ACHN (cell line): Measurements from ENCODE around the gene RAB3GAP2.
"Not testable (repeated sequence)": the region's sequence is repeated elsewhere in the genome, so short reads cannot be mapped to it uniquely, and the experiment has no call there.

Experiments
- DNase-seq: peaks from one replicate; pipeline ENCODE4 v3.0.0-alpha.2; 2015
- in situ Hi-C: cut with HindIII; loops from 2 replicates; pipeline ENCODE4 v1.10.0; 2017; ENCODE audit warnings: low sequenced_read_pairs, low pct_ligation_motif_present, low pct_unique_long_range_greater_than_20kb

The RAB3GAP2 gene

GRCh38 chr1:220291580-220291979, 19.3 kb upstream of the RAB3GAP2 start:
- DNase-seq: no peak
- in situ Hi-C loops: no loop called here

GRCh38 chr1:220290140-220290761, 18.0 kb upstream of the RAB3GAP2 start:
- in situ Hi-C loops: no loop called here
- no peak for DNase-seq

DNA sequence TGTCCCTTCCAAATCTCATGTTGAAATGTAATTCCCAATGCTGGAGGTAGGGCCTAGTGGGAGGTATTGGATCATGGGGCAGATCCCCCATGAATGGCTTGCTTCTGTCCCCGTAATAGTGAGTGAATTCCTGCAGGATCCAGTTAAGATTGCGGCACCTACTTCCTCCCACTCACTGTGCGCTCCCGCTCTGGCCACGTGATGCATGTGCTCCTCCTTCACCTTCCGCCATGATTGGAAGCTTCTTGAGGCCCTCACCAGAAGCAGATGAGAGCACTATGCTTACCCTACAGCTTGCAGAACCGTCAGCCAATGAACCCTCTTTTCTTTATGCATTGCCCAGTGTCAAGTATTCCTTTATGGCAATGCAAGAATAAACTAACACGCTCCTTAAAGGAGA, 14.9 kb upstream of the RAB3GAP2 start:
- DNase-seq: no peak
- in situ Hi-C loops: no loop called here

GRCh38 chr1:220283625-220284024, 11.4 kb upstream of the RAB3GAP2 start:
- in situ Hi-C loops: no loop called here
- DNase-seq: no peak

DNA sequence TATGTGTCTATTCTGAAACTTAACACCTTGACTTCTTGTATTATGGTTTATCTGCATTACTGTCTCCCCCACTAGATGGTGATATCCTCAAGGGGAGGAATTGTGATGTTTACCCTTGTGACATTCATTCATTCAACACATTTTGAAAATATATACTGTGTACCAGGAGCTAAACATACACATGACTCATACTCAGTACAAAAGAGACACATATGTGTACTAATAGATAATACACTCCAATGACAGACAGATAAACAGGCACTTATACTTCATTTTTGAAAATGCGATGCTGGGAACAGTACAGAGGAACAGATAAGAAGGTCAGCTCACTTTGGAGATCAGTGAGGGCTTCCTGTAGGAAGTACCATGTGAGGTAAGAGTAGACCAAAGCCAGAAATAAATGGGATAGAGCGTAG, 8.9 kb upstream of the RAB3GAP2 start:
- in situ Hi-C loops: no loop called here
- DNase-seq: peak; percentile 27

- DNase-seq: no peak
- in situ Hi-C loops: no loop called here
Measured at GRCh38 chr1:220280249-220280648, 8.0 kb upstream of the RAB3GAP2 start.

DNA sequence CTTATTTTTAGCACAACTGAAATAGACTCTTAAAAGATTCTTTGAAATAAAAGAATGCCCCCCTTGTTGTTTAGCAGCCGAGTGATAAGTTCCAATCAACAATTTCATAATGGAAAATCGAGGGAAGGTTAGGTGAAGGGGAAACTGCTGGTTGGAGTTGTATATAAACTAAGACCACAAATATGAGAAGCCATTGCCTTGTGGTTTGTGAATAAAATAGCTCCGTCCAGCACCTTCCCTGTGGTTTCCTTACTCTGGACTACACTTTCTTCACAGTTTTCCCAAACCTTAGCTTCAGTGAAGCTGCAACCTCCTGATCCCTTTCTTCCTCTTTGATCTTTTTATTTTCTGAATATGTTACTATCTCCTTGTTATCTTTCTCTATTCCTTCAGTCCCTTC, 6.7 kb upstream of the RAB3GAP2 start:
- DNase-seq: no peak
- in situ Hi-C loops: no loop called here

GRCh38 chr1:220275430-220275829, 3.2 kb upstream of the RAB3GAP2 start:
- in situ Hi-C loops: no loop called here
- DNase-seq: no peak

DNA sequence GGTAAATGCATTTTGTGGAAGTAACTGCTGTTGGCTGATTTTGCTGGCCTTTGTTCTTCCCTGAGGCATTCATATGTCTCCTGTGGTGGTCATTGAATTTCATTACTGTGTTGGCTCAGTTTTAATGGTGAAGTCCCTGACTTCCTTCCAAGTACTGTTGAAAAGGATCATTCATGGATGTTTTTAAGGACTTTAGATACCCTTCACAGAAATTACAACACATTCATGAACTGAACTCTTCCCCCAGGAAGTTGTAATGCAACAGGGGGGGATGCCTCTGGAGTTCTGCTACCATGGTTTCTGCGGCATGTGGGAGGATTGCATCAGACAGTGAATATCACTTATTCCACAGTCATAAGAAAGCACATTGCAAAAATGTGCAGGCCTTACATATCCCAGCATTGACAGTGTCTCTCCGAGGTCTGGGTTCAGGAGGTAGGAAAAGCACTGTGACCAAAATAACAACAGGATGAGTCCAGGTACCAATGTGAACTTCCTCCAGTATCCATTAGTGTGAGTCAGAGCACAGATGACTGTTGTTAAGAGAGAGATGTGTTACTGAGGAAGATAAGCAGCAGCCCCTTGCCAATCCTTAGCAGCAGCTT, 2.1 kb upstream of the RAB3GAP2 start:
- DNase-seq: no peak
- in situ Hi-C loops: no loop called here

GRCh38 chr1:220272841-220273090, 513 bp upstream of the RAB3GAP2 start:
- in situ Hi-C loops: no loop called here
- no peak for DNase-seq

DNA sequence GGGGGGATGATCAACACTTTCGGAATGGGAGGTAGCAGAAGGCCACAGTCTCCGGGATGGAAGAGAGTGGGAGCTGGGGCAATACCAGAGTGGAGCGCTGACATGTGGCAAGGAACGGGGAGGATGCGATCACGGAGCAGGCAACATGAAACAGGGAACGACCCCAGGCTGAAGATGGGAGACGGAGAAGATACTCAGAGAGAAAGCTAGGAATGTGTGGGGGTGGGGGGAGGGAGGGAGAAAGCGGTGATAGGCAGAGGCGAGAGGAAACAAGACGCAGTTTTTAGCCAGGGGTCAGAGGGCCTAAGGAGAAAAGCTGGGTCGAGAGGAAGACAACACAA, 577 bp downstream of the RAB3GAP2 start:
- peak; percentile 38 for DNase-seq
- in situ Hi-C loops: no loop called here

GRCh38 chr1:220269036-220269435, 3.2 kb downstream of the RAB3GAP2 start:
- DNase-seq: no peak
- in situ Hi-C loops: no loop called here

- in situ Hi-C loops: no loop called here
- no peak for DNase-seq
Measured at GRCh38 chr1:220267630-220268029, 4.6 kb downstream of the RAB3GAP2 start.

- DNase-seq, in situ Hi-C loops: not testable (repeated sequence)
Measured at GRCh38 chr1:220260228-220260627, 12.0 kb downstream of the RAB3GAP2 start.

- DNase-seq, in situ Hi-C loops: not testable (repeated sequence)
Measured at GRCh38 chr1:220259756-220260155, 12.5 kb downstream of the RAB3GAP2 start.

DNA sequence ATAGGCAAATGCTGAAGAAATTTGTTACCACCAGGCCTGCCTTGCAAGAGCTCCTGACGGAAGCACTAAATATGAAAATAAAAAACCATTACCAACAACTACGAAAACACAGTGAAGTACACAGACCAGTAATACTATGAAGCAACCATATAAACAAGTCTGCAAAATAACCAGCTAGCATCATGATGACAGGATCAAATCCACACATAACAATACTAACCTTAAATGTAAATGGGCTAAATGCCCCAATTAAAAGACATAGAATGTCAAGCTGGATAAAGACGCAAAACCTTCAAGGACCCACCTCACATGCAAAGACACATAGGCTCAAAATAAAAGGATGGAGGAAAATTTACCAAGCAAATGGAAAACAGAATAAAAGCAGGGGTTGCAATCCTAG, 16.1 kb downstream of the RAB3GAP2 start:
- DNase-seq, in situ Hi-C loops: not testable (repeated sequence)

DNA sequence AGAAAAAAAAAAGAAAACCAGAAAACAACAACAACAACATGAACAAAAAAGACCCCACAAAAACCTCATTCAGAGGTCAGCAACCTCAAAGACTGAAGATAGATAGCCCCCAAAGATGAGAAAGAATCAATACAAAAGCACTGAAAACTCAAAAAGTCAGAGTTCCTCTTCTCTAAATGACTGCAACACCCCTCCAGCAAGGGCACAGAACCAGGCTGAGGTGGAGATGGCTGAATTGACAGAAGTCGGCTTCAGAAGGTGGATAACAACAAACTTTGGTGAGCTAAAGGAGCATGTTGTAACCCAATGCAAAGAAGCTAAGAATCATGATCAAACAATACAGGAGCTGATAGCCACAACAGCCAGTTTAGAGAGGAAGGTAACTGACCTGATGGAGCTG, 17.0 kb downstream of the RAB3GAP2 start:
- in situ Hi-C loops: no loop called here
- DNase-seq: no peak

DNA sequence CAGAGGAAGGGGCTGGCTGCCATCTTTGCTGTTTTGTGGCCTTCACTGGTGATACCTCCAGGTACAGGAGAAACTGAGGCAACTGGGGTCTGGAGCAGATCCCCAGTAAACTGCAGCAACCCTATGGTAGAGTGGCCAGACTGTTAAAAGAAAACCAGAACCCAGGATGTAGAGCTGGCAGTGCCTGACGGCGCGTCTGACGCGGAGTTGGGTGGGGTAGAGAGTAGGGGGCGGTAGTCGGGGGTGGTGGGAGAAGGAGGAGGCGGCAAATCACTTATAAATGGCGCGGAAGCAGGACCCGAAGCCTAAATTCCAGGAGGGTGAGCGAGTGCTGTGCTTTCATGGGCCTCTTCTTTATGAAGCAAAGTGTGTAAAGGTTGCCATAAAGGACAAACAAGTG, 19.0 kb downstream of the RAB3GAP2 start:
- in situ Hi-C loops, DNase-seq: not testable (repeated sequence)

DNA sequence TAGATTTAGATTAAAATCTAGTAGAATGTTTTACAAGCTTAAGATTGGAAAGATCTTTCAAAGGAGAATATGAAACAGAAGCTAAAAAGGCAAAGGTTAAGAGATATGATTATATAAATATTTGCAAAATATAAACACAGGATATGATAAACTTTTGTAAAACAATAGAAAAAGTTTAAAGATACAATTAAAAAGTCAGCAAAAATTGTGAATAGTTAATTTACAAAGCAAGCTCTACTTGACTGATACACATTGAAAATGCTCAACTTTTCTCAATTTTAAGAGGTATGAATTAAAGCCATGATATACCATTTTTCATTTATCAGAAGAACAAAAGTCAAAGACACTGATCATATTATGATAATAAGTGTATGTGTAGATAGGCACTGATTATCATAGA, 21.0 kb downstream of the RAB3GAP2 start:
- in situ Hi-C loops: no loop called here
- DNase-seq: no peak

DNA sequence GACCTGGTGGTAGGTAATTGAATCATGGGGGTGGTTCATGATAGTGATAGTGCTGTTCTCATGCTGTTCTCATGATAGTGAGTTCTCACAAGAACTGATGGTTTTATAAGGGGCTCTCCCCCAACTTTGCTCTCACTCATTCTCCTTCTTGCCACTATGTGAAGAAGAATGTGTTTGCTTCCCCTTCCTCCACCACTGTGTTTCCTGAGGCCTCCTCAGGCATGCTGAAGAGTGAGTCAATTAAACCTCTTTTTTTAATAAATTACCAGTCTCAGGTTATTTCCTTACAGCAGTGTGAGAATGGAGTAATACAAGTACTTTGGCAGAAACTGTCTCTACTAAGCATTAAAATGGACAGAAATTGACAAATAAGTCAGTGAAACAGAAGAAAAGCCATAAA, 21.6 kb downstream of the RAB3GAP2 start:
- no peak for DNase-seq
- in situ Hi-C loops: no loop called here

DNA sequence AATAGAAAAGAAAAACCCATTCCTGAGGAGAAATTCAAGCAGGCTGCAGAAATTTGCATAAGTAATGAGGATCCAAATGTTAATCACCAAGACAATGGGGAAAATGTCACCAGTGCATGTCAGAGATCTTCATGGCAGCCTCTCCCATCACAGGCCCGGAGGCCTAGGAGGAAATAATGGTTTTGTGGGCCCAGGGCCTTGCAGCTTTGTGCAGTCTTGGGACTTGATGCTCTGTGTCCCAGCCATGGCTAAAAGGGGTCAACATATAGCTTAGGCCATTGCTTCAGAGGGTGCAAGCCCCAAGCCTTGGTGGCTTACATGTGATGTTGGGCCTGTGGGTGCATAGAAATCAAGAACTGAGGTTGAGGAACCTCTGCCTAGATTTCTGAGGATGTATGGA, 22.7 kb downstream of the RAB3GAP2 start:
- no peak for DNase-seq
- in situ Hi-C loops: no loop called here
